HEK293 (cell line): Measurements from ENCODE around the gene GRAMD1C.

Source experiments
- CTCF ChIA-PET: fragments of 350-600 bp; formaldehyde crosslinking; extraction: SDS; loops from one replicate; lab custom pipeline; 2021; ENCODE audit warnings: antibody characterized with exemption; lab: Yijun Ruan, JAX
- POLR2A ChIA-PET: fragments of 300-600 bp; formaldehyde crosslinking; extraction: SDS; loops from one replicate; lab custom pipeline; 2020; ENCODE audit warnings: antibody characterized with exemption, inconsistent platforms; lab: Yijun Ruan, JAX
- H3K27ac ChIP-seq: fragments of 200-500 bp; sonication (Bioruptor generic); 2 replicates; pipeline ENCODE4 v1.5.1; 2014; ENCODE audit warnings: low read depth, low read length, control low read depth, inconsistent platforms; ENCODE audit errors: extremely low read depth
- H3K36me3 ChIP-seq, 2 experiments: fragments of 200-500 bp in 1 of 2; sonication (Bioruptor generic) in 1 of 2; 1 replicate in 1 of 2; 2 replicates in 1 of 2; pipeline ENCODE4 v1.5.1; 2014 to 2017; ENCODE audit warnings: inconsistent platforms in 2 of 2, low read length in 2 of 2; ENCODE audit not compliant: control insufficient read depth in 2 of 2, insufficient read depth in 1 of 2
- H3K4me1 ChIP-seq: fragments of 200-500 bp; sonication (Bioruptor generic); 2 replicates; pipeline ENCODE4 v1.5.1; 2014; ENCODE audit warnings: mild to moderate bottlenecking, low read length, inconsistent platforms; ENCODE audit not compliant: control insufficient read depth, insufficient read depth
- H3K4me3 ChIP-seq: 2 replicates; pipeline ENCODE4 v1.5.1; 2011; ENCODE audit warnings: low read depth, mild to moderate bottlenecking, control low read depth, low read length, moderate library complexity
- H3K9me3 ChIP-seq: fragments of 200-500 bp; sonication (Bioruptor generic); 2 replicates; pipeline ENCODE4 v1.5.1; 2014; ENCODE audit warnings: low read depth, low read length, inconsistent platforms; ENCODE audit not compliant: control insufficient read depth, insufficient read depth
- GLIS2 ChIP-seq: fragments of 450-650 bp; formaldehyde crosslinking; IDR thresholded peaks from 2 replicates; pipeline ENCODE4 v1.5.1; 2016; ENCODE audit warnings: missing biosample characterization, missing genetic modification characterization
- KLF1 ChIP-seq: fragments of 450-650 bp; formaldehyde crosslinking; IDR thresholded peaks from 2 replicates; pipeline ENCODE4 v1.5.1; 2016; ENCODE audit warnings: missing biosample characterization, missing genetic modification characterization
- PRDM1 ChIP-seq: fragments of 450-650 bp; formaldehyde crosslinking; IDR thresholded peaks from 2 replicates; pipeline ENCODE4; 2016; ENCODE audit warnings: missing biosample characterization, missing genetic modification characterization
- SCRT2 ChIP-seq: fragments of 450-650 bp; formaldehyde crosslinking; IDR thresholded peaks from 2 replicates; pipeline ENCODE4 v1.5.1; 2016; ENCODE audit warnings: missing biosample characterization, missing genetic modification characterization
- SP3 ChIP-seq: fragments of 450-650 bp; formaldehyde crosslinking; IDR thresholded peaks from 2 replicates; pipeline ENCODE4 v1.5.1; 2016; ENCODE audit warnings: missing biosample characterization, missing genetic modification characterization
- ZBTB20 ChIP-seq: fragments of 450-650 bp; formaldehyde crosslinking; IDR thresholded peaks from 2 replicates; pipeline ENCODE4 v1.5.1; 2016; ENCODE audit warnings: missing biosample characterization, missing genetic modification characterization
- ZBTB48 ChIP-seq: fragments of 450-650 bp; formaldehyde crosslinking; IDR thresholded peaks from 2 replicates; pipeline ENCODE4 v1.5.1; 2016; ENCODE audit warnings: missing biosample characterization, missing genetic modification characterization
- ZEB2 ChIP-seq: fragments of 450-650 bp; formaldehyde crosslinking; IDR thresholded peaks from 2 replicates; pipeline ENCODE4 v1.5.1; 2016; ENCODE audit warnings: missing biosample characterization, missing genetic modification characterization
- ZNF132 ChIP-seq: fragments of 450-650 bp; formaldehyde crosslinking; IDR thresholded peaks from 2 replicates; pipeline ENCODE4 v1.5.1; 2017; ENCODE audit warnings: missing biosample characterization, missing genetic modification characterization, borderline replicate concordance
- ZNF266 ChIP-seq: fragments of 450-650 bp; formaldehyde crosslinking; IDR thresholded peaks from 2 replicates; pipeline ENCODE4 v1.5.1; 2016; ENCODE audit warnings: missing biosample characterization, missing genetic modification characterization, low read depth
- ZNF341 ChIP-seq: fragments of 450-650 bp; formaldehyde crosslinking; IDR thresholded peaks from 2 replicates; pipeline ENCODE4; 2016; ENCODE audit warnings: low read depth, missing biosample characterization, missing genetic modification characterization
- ZNF423 ChIP-seq: fragments of 450-650 bp; formaldehyde crosslinking; IDR thresholded peaks from 2 replicates; pipeline ENCODE4 v1.5.1; 2016; ENCODE audit warnings: missing biosample characterization, missing genetic modification characterization
- ZNF433 ChIP-seq: fragments of 450-650 bp; formaldehyde crosslinking; IDR thresholded peaks from 2 replicates; pipeline ENCODE4 v1.5.1; 2016; ENCODE audit warnings: missing biosample characterization, missing genetic modification characterization, low read depth
- ZNF585B ChIP-seq: fragments of 450-650 bp; formaldehyde crosslinking; IDR thresholded peaks from 2 replicates; pipeline ENCODE4 v1.5.1; 2016; ENCODE audit warnings: missing biosample characterization, missing genetic modification characterization
- ZNF600 ChIP-seq: fragments of 450-650 bp; formaldehyde crosslinking; IDR thresholded peaks from 2 replicates; pipeline ENCODE4 v1.5.1; 2016; ENCODE audit warnings: missing biosample characterization, missing genetic modification characterization
- ZNF624 ChIP-seq: fragments of 450-650 bp; formaldehyde crosslinking; IDR thresholded peaks from 2 replicates; pipeline ENCODE4 v1.5.1; 2017; ENCODE audit warnings: missing biosample characterization, missing genetic modification characterization
- ZNF654 ChIP-seq: fragments of 450-650 bp; formaldehyde crosslinking; IDR thresholded peaks from 2 replicates; pipeline ENCODE4 v1.5.1; 2016; ENCODE audit warnings: low read depth, missing biosample characterization, missing genetic modification characterization
- TF ChIP-seq, protein P1 (sequence below): fragments of 450-650 bp; formaldehyde crosslinking; IDR thresholded peaks from 2 replicates; pipeline ENCODE4 v1.5.1; 2016; ENCODE audit warnings: missing biosample characterization, missing genetic modification characterization
- TF ChIP-seq, protein P2 (sequence below): fragments of 450-650 bp; formaldehyde crosslinking; IDR thresholded peaks from 2 replicates; pipeline ENCODE4 v1.5.1; 2016; ENCODE audit warnings: missing biosample characterization, missing genetic modification characterization, borderline replicate concordance
- TF ChIP-seq, protein P3 (sequence below): fragments of 450-650 bp; formaldehyde crosslinking; conservative IDR thresholded peaks from 2 replicates; pipeline ENCODE4 v1.5.1; 2016; ENCODE audit warnings: low read depth, missing biosample characterization, missing genetic modification characterization
- TF ChIP-seq, protein P4 (sequence below): sonication (generic); formaldehyde crosslinking; IDR thresholded peaks from 2 replicates; pipeline ENCODE4 v1.8.1; 2022; ENCODE audit warnings: mild to moderate bottlenecking, moderate library complexity, missing genetic modification reagents
- TF ChIP-seq, protein P5 (sequence below): IDR thresholded peaks from 2 replicates; pipeline ENCODE4 v1.6.1; 2011; ENCODE audit warnings: mild to moderate bottlenecking, low read depth, low read length, borderline replicate concordance

The GRAMD1C gene

DNA sequence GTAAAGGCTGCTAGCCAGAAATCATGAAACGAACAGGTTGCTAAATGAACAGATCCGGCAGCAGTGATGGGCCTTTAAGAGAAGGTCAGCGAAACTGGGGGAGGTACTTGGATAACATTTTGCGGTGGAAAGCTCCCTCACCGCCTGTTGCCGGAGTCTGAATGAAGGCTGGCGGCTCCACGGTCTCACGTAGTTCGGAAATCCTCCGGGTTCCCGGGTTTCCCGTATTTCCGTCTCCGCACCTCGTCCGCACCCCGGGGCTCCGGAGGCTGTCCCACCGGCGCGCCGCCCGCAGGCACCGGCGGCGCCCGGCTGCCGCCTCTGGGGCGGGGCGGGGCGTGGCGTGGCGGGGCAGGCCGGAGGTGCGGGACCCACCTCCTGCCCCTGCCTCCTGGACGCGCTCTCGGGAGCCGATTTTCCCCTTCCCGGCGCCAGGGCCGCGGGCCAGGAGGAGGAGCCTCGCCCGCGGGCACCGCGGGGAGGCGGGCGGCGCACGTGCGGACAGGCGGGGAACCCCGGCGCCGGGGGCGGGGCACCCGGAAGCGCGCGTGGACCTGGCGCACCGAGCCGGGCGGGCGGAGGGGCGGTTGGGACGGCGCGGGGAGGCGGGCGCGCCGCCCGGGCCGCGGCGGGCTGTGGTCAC is 108.9 kb downstream of the GRAMD1C start, which contains the start of gene ZDHHC23 (continued):
- TF ChIP-seq, protein P1, sequence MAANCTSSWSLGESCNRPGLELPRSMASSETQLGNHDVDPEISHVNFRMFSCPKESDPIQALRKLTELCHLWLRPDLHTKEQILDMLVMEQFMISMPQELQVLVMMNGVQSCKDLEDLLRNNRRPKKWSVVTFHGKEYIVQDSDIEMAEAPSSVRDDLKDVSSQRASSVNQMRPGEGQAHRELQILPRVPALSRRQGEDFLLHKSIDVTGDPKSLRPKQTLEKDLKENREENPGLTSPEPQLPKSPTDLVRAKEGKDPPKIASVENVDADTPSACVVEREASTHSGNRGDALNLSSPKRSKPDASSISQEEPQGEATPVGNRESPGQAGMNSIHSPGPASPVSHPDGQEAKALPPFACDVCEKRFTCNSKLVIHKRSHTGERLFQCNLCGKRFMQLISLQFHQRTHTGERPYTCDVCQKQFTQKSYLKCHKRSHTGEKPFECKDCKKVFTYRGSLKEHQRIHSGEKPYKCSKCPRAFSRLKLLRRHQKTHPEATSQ (tag by site-specific recombination) = no peak
- TF ChIP-seq ZNF433 (no peak), SCRT2 (peak; percentile 87), SP3 (0 out of 2 replicates have a peak, but pooled peaks have one; percentile 12), ZNF585B (no peak), PRDM1 (tag by site-specific recombination) (0 out of 2 replicates have a peak, but pooled peaks have one; percentile 12), ZNF654 (no peak), ZNF624 (no peak), ZNF341 (tag by site-specific recombination) (peak; percentile 49), ZEB2 (tag by site-specific recombination) (0 out of 2 replicates have a peak, but pooled peaks have one; percentile 19), ZNF132 (tag by site-specific recombination) (no peak), ZBTB20 (peak; percentile 67)
- TF ChIP-seq, protein P2, sequence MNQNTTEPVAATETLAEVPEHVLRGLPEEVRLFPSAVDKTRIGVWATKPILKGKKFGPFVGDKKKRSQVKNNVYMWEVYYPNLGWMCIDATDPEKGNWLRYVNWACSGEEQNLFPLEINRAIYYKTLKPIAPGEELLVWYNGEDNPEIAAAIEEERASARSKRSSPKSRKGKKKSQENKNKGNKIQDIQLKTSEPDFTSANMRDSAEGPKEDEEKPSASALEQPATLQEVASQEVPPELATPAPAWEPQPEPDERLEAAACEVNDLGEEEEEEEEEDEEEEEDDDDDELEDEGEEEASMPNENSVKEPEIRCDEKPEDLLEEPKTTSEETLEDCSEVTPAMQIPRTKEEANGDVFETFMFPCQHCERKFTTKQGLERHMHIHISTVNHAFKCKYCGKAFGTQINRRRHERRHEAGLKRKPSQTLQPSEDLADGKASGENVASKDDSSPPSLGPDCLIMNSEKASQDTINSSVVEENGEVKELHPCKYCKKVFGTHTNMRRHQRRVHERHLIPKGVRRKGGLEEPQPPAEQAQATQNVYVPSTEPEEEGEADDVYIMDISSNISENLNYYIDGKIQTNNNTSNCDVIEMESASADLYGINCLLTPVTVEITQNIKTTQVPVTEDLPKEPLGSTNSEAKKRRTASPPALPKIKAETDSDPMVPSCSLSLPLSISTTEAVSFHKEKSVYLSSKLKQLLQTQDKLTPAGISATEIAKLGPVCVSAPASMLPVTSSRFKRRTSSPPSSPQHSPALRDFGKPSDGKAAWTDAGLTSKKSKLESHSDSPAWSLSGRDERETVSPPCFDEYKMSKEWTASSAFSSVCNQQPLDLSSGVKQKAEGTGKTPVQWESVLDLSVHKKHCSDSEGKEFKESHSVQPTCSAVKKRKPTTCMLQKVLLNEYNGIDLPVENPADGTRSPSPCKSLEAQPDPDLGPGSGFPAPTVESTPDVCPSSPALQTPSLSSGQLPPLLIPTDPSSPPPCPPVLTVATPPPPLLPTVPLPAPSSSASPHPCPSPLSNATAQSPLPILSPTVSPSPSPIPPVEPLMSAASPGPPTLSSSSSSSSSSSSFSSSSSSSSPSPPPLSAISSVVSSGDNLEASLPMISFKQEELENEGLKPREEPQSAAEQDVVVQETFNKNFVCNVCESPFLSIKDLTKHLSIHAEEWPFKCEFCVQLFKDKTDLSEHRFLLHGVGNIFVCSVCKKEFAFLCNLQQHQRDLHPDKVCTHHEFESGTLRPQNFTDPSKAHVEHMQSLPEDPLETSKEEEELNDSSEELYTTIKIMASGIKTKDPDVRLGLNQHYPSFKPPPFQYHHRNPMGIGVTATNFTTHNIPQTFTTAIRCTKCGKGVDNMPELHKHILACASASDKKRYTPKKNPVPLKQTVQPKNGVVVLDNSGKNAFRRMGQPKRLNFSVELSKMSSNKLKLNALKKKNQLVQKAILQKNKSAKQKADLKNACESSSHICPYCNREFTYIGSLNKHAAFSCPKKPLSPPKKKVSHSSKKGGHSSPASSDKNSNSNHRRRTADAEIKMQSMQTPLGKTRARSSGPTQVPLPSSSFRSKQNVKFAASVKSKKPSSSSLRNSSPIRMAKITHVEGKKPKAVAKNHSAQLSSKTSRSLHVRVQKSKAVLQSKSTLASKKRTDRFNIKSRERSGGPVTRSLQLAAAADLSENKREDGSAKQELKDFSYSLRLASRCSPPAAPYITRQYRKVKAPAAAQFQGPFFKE (tag by site-specific recombination) = no peak
- TF ChIP-seq, protein P3, sequence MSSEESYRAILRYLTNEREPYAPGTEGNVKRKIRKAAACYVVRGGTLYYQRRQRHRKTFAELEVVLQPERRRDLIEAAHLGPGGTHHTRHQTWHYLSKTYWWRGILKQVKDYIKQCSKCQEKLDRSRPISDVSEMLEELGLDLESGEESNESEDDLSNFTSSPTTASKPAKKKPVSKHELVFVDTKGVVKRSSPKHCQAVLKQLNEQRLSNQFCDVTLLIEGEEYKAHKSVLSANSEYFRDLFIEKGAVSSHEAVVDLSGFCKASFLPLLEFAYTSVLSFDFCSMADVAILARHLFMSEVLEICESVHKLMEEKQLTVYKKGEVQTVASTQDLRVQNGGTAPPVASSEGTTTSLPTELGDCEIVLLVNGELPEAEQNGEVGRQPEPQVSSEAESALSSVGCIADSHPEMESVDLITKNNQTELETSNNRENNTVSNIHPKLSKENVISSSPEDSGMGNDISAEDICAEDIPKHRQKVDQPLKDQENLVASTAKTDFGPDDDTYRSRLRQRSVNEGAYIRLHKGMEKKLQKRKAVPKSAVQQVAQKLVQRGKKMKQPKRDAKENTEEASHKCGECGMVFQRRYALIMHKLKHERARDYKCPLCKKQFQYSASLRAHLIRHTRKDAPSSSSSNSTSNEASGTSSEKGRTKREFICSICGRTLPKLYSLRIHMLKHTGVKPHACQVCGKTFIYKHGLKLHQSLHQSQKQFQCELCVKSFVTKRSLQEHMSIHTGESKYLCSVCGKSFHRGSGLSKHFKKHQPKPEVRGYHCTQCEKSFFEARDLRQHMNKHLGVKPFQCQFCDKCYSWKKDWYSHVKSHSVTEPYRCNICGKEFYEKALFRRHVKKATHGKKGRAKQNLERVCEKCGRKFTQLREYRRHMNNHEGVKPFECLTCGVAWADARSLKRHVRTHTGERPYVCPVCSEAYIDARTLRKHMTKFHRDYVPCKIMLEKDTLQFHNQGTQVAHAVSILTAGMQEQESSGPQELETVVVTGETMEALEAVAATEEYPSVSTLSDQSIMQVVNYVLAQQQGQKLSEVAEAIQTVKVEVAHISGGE = 0 out of 2 replicates have a peak, but pooled peaks have one; percentile 34

DNA sequence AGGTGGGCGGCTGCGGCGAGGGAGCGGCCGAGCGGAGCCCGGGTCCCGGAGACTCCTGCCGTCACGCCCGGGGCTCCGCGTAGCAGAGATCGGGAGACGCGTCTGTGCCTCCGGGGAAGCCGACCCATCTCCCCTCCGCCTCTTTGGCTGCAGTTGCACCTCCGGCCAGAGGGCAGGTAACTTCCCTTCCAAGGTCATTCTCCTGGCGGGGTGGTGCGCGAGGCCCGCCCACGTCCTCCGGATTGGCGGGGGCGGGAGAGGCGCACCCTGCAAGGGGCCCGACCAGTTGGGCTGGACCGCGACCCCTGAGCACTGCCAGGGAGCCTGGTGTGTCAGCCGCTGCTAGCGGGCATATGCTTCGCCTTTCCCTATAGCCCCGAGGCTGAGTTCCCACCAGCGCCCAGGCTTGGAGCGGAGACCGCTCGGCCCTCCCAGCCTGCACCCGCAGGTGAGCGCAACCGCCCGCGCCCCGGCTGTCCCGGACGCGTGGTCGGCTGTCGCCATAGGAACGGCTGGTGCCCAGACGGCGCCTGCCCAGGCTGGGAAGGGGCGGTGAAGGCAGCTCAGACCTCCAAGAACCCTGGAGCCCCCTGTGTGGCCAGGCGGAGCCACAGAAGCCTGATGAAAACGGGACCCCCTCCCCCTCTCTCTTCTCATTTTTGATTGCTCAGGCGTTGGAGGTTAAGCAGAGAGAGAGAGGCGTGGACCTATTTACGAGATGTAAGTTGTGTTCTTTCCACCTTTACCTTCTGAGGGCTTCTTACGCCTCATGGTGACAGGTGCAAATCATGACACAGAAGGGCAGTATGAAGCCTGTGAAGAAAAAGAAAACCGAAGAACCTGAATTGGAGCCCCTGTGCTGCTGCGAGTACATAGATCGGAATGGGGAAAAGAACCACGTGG is 109.7 kb downstream of the GRAMD1C start:
- no peaks in the 10 kb centered on the region for H3K9me3 ChIP-seq
- no peaks in the 10 kb centered on the region for H3K4me1 ChIP-seq
- POLR2A ChIA-PET = no interaction called here
- peak overlapping the region; percentile 64 for H3K4me3 ChIP-seq
- peaks cover 0 to 8% of the 10 kb centered on the region in 2 experiments; a peak in 1 of 3 replicates for H3K36me3 ChIP-seq
- peak overlapping the region; percentile 49; the same call in 1 of the 2 replicates for H3K27ac ChIP-seq
- CTCF ChIA-PET = no interaction called here
- TF ChIP-seq, protein P4, sequence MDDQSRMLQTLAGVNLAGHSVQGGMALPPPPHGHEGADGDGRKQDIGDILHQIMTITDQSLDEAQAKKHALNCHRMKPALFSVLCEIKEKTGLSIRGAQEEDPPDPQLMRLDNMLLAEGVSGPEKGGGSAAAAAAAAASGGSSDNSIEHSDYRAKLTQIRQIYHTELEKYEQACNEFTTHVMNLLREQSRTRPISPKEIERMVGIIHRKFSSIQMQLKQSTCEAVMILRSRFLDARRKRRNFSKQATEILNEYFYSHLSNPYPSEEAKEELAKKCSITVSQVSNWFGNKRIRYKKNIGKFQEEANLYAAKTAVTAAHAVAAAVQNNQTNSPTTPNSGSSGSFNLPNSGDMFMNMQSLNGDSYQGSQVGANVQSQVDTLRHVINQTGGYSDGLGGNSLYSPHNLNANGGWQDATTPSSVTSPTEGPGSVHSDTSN (CRISPR knock-in tag) = no peak
- TF ChIP-seq, protein P5, sequence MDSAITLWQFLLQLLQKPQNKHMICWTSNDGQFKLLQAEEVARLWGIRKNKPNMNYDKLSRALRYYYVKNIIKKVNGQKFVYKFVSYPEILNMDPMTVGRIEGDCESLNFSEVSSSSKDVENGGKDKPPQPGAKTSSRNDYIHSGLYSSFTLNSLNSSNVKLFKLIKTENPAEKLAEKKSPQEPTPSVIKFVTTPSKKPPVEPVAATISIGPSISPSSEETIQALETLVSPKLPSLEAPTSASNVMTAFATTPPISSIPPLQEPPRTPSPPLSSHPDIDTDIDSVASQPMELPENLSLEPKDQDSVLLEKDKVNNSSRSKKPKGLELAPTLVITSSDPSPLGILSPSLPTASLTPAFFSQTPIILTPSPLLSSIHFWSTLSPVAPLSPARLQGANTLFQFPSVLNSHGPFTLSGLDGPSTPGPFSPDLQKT = no peak
- TF ChIP-seq ZNF266 (tag by site-specific recombination) = no peak
- TF ChIP-seq SP3 = peak; percentile 56; the same call in 1 of the 2 replicates
- TF ChIP-seq ZEB2 (tag by site-specific recombination) = 0 out of 2 replicates have a peak, but pooled peaks have one; percentile 55
- 0 out of 2 replicates have a peak, but pooled peaks have one; percentile 34 for TF ChIP-seq ZNF600 (tag by site-specific recombination)
- TF ChIP-seq KLF1 = peak; percentile 28; the same call in 1 of the 2 replicates
- TF ChIP-seq ZBTB48 (tag by site-specific recombination) = peak; percentile 74
- TF ChIP-seq GLIS2 (tag by site-specific recombination) = peak; percentile 77
- TF ChIP-seq ZNF423 (tag by site-specific recombination) = no peak
